ENCODE data around the gene MICALL1. TPM values are rescaled to one million over a fixed set of nuclear protein-coding genes. Genes with fewer than 3 reads are reported as not detected.

MICALL1 gene
- total and polyA plus RNA-seq, 2 of the 13 experiments (the other 11 are each of a cell fraction or from before 2014, with no cell fraction given) = 7.6 to 10.6 TPM

- peaks cover 57% of the 10 kb centered on the region for H3K4me1 ChIP-seq (ENCODE audit: insufficient read depth, low read length)
- POLR2A ChIA-PET = interaction anchor here (0.9 to 1.3 kb wide), 5 partner anchors 9 to 51 kb away, joined by 3 to 6 read pairs (median 3); partner anchors contain the start of gene ANKRD54
- in situ Hi-C loops (cut with HindIII; ENCODE audit: extremely low pct_ligation_motif_present, low pct_unique_long_range_greater_than_20kb) = loop anchor here (5.0 kb wide), 1 partner anchor 44 kb away; no protein-coding TSS in a partner anchor
Observed at GRCh38 chr22:37860796-37861421, 45.2 kb upstream of the MICALL1 start.

More at GRCh38 chr22:37860796-37861421, 45.2 kb upstream of the MICALL1 start:
- CTCF ChIA-PET (ENCODE audit: low intra/inter-chr PET ratio, low total read pairs) = no interaction called here
- Histone ChIP-seq H3K9me3 (ENCODE audit: low read length) (no peaks in the 10 kb centered on the region), H3K27me3 (ENCODE audit: control insufficient read depth in 1 of 2, insufficient read depth in 2 of 2, low read length in 2 of 2) (no peaks in the 10 kb centered on the region), H3K27ac (ENCODE audit: extremely low read length, insufficient read depth, low read length) (peak overlapping the region; percentile 13), H3K4me2 (ENCODE audit: low read depth, low read length) (no peak overlapping the region), H3K79me2 (ENCODE audit: insufficient read depth, low read length) (peaks cover 8% of the 10 kb centered on the region), H4K20me1 (ENCODE audit: insufficient read depth, low read length) (no peaks in the 10 kb centered on the region), H3K36me3 (replicated peaks in 1 of 2; ENCODE audit: control insufficient read depth in 1 of 2, insufficient read depth in 2 of 2, low read length in 2 of 2) (peaks cover 9 to 69% of the 10 kb centered on the region in 2 experiments), H2AFZ (ENCODE audit: low read length) (no peak overlapping the region), H3K4me3 (replicated peaks in 1 of 3; ENCODE audit: insufficient read depth in 1 of 3, low read depth in 2 of 3, low read length in 3 of 3) (no peak overlapping the region), H3K9ac (ENCODE audit: insufficient read depth, low read depth, low read length) (no peak overlapping the region)
- intact Hi-C loops (cut with micrococcal nuclease; ENCODE audit: unreplicated experiment) = loop anchor here (10.0 kb wide), 1 partner anchor 116 kb away; no protein-coding TSS in a partner anchor
- FAIRE-seq = peak; percentile 30
- no TSS peak for BruUV-seq (replicated peaks)
- WGBS (ENCODE audit: low lambda C conversion rate) = 57% methylated on average over 7 of the region's 7 CpGs
- TF ChIP-seq ZMYM4 (CRISPR knock-in tag; IDR thresholded peaks at IDR 0.05) (no peak), ETV6 (CRISPR knock-in tag; conservative IDR thresholded peaks at IDR 0.05) (no peak), NCOA2 (CRISPR knock-in tag; IDR thresholded peaks at IDR 0.05) (no peak), TBX3 (IDR thresholded peaks at IDR 0.05; ENCODE audit: borderline replicate concordance) (no peak), MEF2D (CRISPR knock-in tag; IDR thresholded peaks at IDR 0.05) (no peak), FOSL2 (CRISPR knock-in tag; IDR thresholded peaks at IDR 0.05) (no peak), ZNF253 (CRISPR knock-in tag; IDR thresholded peaks at IDR 0.05; ENCODE audit: borderline replicate concordance) (no peak), SYNCRIP (IDR thresholded peaks at IDR 0.05; ENCODE audit: insufficient read depth, low read depth, low read length) (no peak), PRDM4 (CRISPR knock-in tag; IDR thresholded peaks at IDR 0.05; ENCODE audit: borderline replicate concordance) (no peak), ZXDC (CRISPR knock-in tag; IDR thresholded peaks at IDR 0.05) (no peak), ZNF264 (CRISPR knock-in tag; IDR thresholded peaks at IDR 0.05) (no peak), KDM5A (IDR thresholded peaks at IDR 0.05; ENCODE audit: borderline replicate concordance, low read length) (no peak), POLR2A (IDR thresholded peaks at IDR 0.05; ENCODE audit: insufficient read depth in 1 of 2, low read depth in 2 of 2, low read length in 2 of 2) (no peak), ZNF549 (CRISPR knock-in tag; IDR thresholded peaks at IDR 0.05) (no peak)
- no peak for DNase-seq (ENCODE audit: low spot score)
- no peak for ATAC-seq
